Anterior cingulate cortex (tissue), 58 donors: ENCODE measurements around the gene AKTIP.

Source experiments
- DNase-seq, 58 donors: peaks; one replicate each; lab custom pipeline; 2025; lab: John Stamatoyannopoulos, UW

Gene AKTIP

DNA sequence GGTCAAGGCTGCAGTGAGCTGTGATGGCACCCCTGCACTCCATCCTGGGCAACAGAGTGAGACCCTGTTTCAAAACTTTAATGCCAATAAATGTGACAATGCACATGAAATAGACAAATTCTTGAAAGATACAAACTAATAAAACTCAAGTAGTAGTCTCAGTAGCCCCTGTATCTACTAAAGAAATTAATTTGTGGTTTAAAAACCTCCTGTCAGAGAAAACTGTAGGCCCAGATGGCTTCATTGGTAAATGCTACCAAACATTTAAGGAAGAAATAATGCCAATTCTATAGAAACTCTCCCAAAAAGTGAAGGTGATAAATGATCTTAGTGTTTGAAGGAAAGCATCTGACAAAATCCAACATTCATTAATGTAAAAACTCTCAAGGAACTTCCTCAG lies 16.8 kb downstream of the AKTIP start:
- DNase-seq, result no peak

DNA sequence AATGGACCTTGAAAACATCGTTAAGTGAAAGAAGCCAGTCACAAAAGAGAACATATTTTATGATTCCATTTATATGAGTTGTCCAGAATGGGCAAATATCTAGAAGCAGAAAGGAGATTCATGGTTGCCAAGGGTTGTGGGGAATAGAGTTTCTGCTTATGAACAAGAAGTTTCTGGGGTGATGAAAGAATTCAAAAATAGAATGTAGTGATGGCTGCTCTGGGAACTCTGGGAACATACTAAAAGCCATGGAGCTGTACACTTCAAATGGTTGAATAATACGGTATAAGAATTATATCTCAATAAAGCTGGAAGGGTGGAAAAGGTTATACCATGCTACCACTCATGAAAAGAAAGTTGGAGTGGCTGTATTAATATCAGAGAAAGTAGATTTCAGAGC lies 18.5 kb downstream of the AKTIP start:
- DNase-seq, result no peak

GRCh38 chr16:53482123-53482522 lies 20.9 kb downstream of the AKTIP start:
- no peak for DNase-seq

DNA sequence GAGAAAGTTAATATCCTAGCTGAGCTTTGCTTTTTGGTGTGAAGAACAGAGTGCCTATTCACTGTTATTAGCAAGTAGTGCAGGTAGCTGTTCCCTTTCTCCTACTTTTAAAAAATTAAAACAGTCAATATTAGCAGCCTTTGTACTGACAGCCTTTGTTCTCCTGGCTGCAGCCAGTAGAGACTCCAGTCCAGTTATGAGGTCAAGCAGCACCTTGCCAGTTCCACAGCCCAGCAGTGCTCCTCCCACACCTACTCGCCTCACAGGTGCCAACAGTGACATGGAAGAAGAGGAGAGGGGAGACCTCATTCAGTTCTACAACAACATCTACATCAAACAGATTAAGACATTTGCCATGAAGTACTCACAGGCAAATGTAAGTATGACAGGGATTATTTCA lies 22.6 kb downstream of the AKTIP start:
- DNase-seq, result no peak

DNA sequence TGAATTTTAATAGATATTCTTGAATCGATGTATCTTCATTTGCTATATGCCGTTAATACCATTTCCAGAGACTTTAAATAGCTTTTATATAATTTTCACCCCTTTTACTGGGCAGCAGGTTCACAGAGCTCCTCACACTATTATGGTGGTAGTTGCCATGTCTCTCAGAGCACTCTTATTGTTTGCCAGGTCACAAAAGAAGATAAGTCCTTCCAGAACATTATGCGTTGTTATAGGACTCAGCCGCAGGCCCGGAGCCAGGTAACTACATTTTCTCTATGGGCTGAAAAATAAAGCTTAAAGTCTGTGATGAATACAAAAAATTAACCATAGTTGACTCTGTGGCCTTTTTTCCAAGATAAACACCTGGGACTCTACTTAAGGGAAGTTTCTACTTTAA lies 24.0 kb downstream of the AKTIP start:
- DNase-seq, result no peak

GRCh38 chr16:53476867-53477266 lies 26.1 kb downstream of the AKTIP start:
- DNase-seq, result no peak

DNA sequence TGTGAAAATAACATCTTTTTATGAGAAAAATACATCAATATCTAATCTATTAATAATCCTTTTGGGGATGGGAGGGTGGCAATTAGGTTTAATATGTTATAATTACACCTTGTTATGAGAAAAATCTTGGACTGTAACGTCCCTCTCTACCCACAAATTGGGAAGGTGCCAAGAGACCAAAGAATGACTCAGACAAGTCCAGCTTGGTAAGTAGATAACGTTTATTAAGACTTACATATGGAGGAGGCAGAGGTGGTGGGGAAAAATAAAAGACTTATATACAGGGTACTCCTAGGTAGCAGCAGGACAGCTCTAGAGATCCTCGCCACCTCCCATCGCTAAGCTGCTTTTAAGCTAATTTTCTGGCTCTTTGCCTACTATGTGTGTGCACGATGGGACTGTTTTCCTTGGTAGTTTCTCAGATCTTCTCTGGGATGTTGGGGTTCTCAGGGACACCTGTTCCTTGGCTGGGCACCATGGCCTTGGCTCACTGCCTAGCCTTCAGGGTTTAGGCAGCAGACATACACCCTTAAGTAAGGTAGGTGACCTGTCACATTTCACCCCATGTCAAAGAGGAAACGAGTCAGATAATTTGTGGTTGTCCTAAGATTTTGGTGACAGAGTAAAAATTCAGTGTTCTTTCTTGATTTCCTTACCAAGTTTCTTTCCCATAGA lies 37.3 kb downstream of the AKTIP start:
- DNase-seq, result no peak

GRCh38 chr16:53458635-53459034 lies 44.4 kb downstream of the AKTIP start:
- no peak for DNase-seq

DNA sequence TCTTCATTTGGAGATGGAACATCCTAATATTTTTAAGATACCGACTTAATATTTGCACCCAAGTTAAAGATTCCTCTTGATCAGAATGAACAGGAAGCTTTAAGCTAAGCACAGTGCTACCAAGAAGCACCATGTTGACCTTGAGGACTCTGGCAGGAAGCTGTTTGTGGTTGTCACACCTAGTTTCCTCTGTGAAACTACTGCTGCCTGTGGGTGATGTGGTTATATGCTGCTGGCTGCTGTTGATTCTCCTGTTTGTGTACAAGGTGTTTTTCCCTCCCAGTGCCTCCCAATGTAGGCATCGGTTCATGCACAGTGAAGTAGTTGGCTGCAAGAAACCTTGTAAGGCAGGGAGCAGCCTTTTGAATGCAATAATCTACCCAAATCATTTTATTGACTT lies 45.3 kb downstream of the AKTIP start:
- DNase-seq, result no peak

DNA sequence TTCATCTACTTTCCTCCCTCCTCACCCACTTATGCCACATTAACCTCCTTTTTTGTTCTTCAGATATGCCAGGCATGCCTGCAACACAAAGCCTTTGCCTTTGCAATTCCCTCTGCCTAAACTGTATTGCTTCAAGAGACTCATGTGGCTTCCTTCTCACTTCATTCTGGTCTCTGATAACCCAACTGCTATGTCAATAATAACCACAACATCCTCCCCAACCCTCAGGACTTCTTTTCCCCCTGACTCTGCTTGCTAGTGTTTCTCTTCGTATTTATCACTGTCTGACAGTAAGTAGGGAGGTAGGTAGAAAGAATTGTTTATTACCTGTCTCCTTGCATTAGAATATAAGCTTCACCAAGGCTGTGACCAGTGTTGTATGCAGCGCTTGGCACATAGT lies 46.4 kb downstream of the AKTIP start:
- no peak for DNase-seq

DNA sequence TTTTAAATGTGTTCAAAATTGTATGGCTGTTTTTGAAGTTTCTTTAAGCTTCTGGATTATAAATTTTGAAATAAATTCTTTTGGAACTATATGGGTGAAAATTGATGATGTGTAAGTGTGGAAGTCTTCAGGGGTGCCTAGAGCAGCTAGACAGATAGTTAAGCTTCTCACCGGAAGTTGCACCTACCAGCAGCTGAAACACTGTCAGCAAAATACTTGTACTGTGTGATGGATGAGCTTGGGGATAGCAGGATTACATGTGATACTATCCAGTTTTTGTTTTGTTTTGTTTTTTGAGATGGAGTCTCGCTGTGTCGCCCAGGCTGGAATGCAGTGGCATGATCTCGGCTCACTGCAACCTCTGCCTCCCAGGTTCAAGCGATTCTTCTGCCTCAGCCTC lies 49.1 kb downstream of the AKTIP start:
- DNase-seq, result no peak

- DNase-seq, result no peak
Measured at GRCh38 chr16:53449816-53450517, 53.0 kb downstream of the AKTIP start.

GRCh38 chr16:53446090-53446489 lies 56.9 kb downstream of the AKTIP start:
- DNase-seq, result no peak

DNA sequence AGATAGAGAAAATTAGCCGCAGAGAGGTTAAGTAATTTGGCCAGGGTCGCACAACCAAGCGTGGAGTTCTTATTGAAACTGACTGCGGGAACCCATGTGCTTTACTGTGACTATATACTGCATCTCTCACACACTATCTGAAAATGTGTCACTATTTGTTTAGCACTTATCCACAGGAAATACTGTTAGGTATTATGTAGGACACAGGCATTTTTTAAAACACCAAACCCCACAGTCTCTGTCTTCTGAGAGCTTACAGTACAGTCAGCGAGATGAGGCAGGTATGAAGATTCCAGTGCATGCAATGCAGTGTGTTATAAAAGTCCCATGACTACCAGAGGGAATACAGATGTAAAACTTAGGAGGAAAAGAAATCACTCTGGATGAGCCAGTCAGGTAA lies 57.5 kb downstream of the AKTIP start:
- DNase-seq, result no peak
